CD4-positive, alpha-beta T cell (primary cell): Measurements from ENCODE around the gene PNMA6E. TPM values are rescaled to one million over a fixed set of nuclear protein-coding genes. Genes with fewer than 3 reads are reported as not detected.

Source experiments
- ATAC-seq: fragments of 200-7000 bp; cut with Tn5 transposase; one replicate; pipeline ENCODE4 v1.10.0; 2022; ENCODE audit warnings: mild to moderate bottlenecking; ENCODE audit not compliant: poor library complexity
- CTCF ChIA-PET: fragments of 350-600 bp; sonication (Branson Sonifier 250); formaldehyde crosslinking; loops from one replicate; lab custom pipeline; 2021; ENCODE audit warnings: antibody characterized with exemption, inconsistent platforms; lab: Charles Lee
- POLR2A ChIA-PET: fragments of 350-600 bp; sonication (Branson Sonifier 250); formaldehyde crosslinking; loops from one replicate; lab custom pipeline; 2021; ENCODE audit warnings: antibody characterized with exemption, inconsistent platforms; lab: Charles Lee
- DNase-seq, 14 experiments: peaks; one replicate each; pipeline ENCODE4 v3.0.0-alpha.2; 2013 to 2020; ENCODE audit warnings: mixed read lengths in 2 of 14
- H3K27ac ChIP-seq, 2 donors: one replicate each; pipeline versions ENCODE4 v1.5.1 to v1.7.0; 2013; ENCODE audit warnings: low read length in 2 of 2, low read depth in 1 of 2, mild to moderate bottlenecking in 1 of 2
- H3K27me3 ChIP-seq, 2 experiments: 1 replicate in 1 of 2; 2 replicates in 1 of 2; pipeline versions ENCODE4 v1.6.1 to v1.7.0; 2013; ENCODE audit warnings: low read length in 2 of 2, control low read depth in 1 of 2, mild to moderate bottlenecking in 1 of 2, moderate library complexity in 1 of 2; ENCODE audit not compliant: insufficient read depth in 2 of 2, control insufficient read depth in 1 of 2
- H3K36me3 ChIP-seq: one replicate; pipeline ENCODE4 v1.6.1; 2013; ENCODE audit warnings: low read length, control low read depth; ENCODE audit not compliant: insufficient read depth
- H3K4me1 ChIP-seq: one replicate; pipeline ENCODE4 v1.6.1; 2013; ENCODE audit warnings: low read length, control low read depth; ENCODE audit not compliant: insufficient read depth
- H3K4me3 ChIP-seq: one replicate; pipeline ENCODE4 v1.5.1; 2013; ENCODE audit warnings: mild to moderate bottlenecking, low read length, moderate library complexity
- H3K9me3 ChIP-seq, 2 experiments: 1 replicate in 1 of 2; 2 replicates in 1 of 2; pipeline versions ENCODE4 v1.6.1 to v1.7.0; 2013; ENCODE audit warnings: low read length in 2 of 2, mild to moderate bottlenecking in 2 of 2, control low read depth in 1 of 2, moderate library complexity in 1 of 2; ENCODE audit not compliant: control insufficient read depth in 1 of 2, insufficient read depth in 1 of 2
- H3K27ac Mint-ChIP-seq: one replicate; pipeline ENCODE4 v1.8.0; 2020; ENCODE audit warnings: mixed read lengths
- H3K27me3 Mint-ChIP-seq: one replicate; pipeline ENCODE4 v1.8.0; 2021; ENCODE audit warnings: mixed read lengths
- H3K36me3 Mint-ChIP-seq: one replicate; pipeline ENCODE4 v1.8.0; 2021; ENCODE audit warnings: low read depth, mixed read lengths
- H3K4me1 Mint-ChIP-seq: one replicate; pipeline ENCODE4 v1.8.0; 2021; ENCODE audit warnings: low read depth, mixed read lengths
- H3K4me3 Mint-ChIP-seq: one replicate; pipeline ENCODE4 v1.8.0; 2020; ENCODE audit warnings: mild to moderate bottlenecking, mixed read lengths
- H3K9me3 Mint-ChIP-seq: one replicate; pipeline ENCODE4 v1.8.0; 2020; ENCODE audit warnings: mixed read lengths
- CTCF ChIP-seq: fragments of 200-600 bp; IDR thresholded peaks from one replicate; pipeline ENCODE4 v1.8.0; 2022; ENCODE audit warnings: antibody characterized with exemption, mild to moderate bottlenecking
- intact Hi-C, 2 experiments: fragments of 100-400 bp; cut with DNase I in 1 of 2; cut with micrococcal nuclease in 1 of 2; formaldehyde crosslinking; loops; one replicate each; pipeline versions ENCODE4 v1.15.1 to v1.9.0; 2023 to 2025; cut with DNase I, micrococcal nuclease
- total RNA-seq, 174 experiments: library from RNA in 2 of 174; stranded (reverse) in 2 of 174; gene quantifications; one replicate each; pipeline ENCODE4 v1.2.3 and lab custom pipeline; 2021 to 2026

PNMA6E gene
- total RNA-seq, 2 experiments from 2014 or later: not detected

GRCh38 chrX:153433161-153433680, 32.1 kb upstream of the PNMA6E start:
- H3K9me3 ChIP-seq: peaks cover 0 to 4% of the 10 kb centered on the region in 2 experiments
- H3K27me3 ChIP-seq: no peaks in the 10 kb centered on the region
- no peak overlapping the region for H3K4me3 Mint-ChIP-seq
- H3K27ac Mint-ChIP-seq: no peak overlapping the region
- ATAC-seq (no peak), DNase-seq (no peak)
- H3K36me3 Mint-ChIP-seq: no peaks in the 10 kb centered on the region
- H3K36me3 ChIP-seq: no peaks in the 10 kb centered on the region
- peaks cover 2% of the 10 kb centered on the region for H3K9me3 Mint-ChIP-seq
- POLR2A ChIA-PET: no interaction called here
- peaks cover 5% of the 10 kb centered on the region for H3K27me3 Mint-ChIP-seq
- H3K27ac ChIP-seq: no peak overlapping the region
- no peak overlapping the region for H3K4me3 ChIP-seq
- TF ChIP-seq CTCF: no peak
- intact Hi-C loops: no loop called here
- no peaks in the 10 kb centered on the region for H3K4me1 ChIP-seq
- H3K4me1 Mint-ChIP-seq: no peaks in the 10 kb centered on the region
- CTCF ChIA-PET: no interaction called here

GRCh38 chrX:153430796-153431195, 29.6 kb upstream of the PNMA6E start:
- peaks cover 4% of the 10 kb centered on the region for H3K27me3 Mint-ChIP-seq
- H3K36me3 ChIP-seq: no peaks in the 10 kb centered on the region
- no peaks in the 10 kb centered on the region for H3K27me3 ChIP-seq
- H3K9me3 Mint-ChIP-seq: peaks cover 2% of the 10 kb centered on the region
- intact Hi-C loops: no loop called here
- no peak overlapping the region for H3K4me3 ChIP-seq
- H3K9me3 ChIP-seq: peaks cover 0 to 4% of the 10 kb centered on the region in 2 experiments
- H3K4me1 Mint-ChIP-seq: no peaks in the 10 kb centered on the region
- TF ChIP-seq CTCF: no peak
- H3K27ac ChIP-seq: no peak overlapping the region
- no peak overlapping the region for H3K27ac Mint-ChIP-seq
- no peak for DNase-seq
- ATAC-seq: no peak
- POLR2A ChIA-PET: no interaction called here
- no peaks in the 10 kb centered on the region for H3K4me1 ChIP-seq
- H3K36me3 Mint-ChIP-seq: no peaks in the 10 kb centered on the region
- H3K4me3 Mint-ChIP-seq: no peak overlapping the region
- CTCF ChIA-PET: no interaction called here

- TF ChIP-seq CTCF: no peak
- H3K4me3 Mint-ChIP-seq: no peak overlapping the region
- H3K27ac Mint-ChIP-seq: no peak overlapping the region
- Histone ChIP-seq H3K36me3 (no peaks in the 10 kb centered on the region), H3K27ac (no peak overlapping the region), H3K4me3 (no peak overlapping the region), H3K9me3 (no peaks in the 10 kb centered on the region), H3K27me3 (no peaks in the 10 kb centered on the region), H3K4me1 (no peaks in the 10 kb centered on the region)
- intact Hi-C loops: no loop called here
- POLR2A ChIA-PET: no interaction called here
- no peak for DNase-seq
- CTCF ChIA-PET: no interaction called here
- H3K27me3 Mint-ChIP-seq: peaks cover 4% of the 10 kb centered on the region
- peaks cover 2% of the 10 kb centered on the region for H3K9me3 Mint-ChIP-seq
- no peak for ATAC-seq
- no peaks in the 10 kb centered on the region for H3K4me1 Mint-ChIP-seq
- no peaks in the 10 kb centered on the region for H3K36me3 Mint-ChIP-seq
These were observed 25.1 kb upstream of the PNMA6E start for GRCh38 chrX:153426204-153426603.
